ENCODE results near the gene STARD8.

DNA sequence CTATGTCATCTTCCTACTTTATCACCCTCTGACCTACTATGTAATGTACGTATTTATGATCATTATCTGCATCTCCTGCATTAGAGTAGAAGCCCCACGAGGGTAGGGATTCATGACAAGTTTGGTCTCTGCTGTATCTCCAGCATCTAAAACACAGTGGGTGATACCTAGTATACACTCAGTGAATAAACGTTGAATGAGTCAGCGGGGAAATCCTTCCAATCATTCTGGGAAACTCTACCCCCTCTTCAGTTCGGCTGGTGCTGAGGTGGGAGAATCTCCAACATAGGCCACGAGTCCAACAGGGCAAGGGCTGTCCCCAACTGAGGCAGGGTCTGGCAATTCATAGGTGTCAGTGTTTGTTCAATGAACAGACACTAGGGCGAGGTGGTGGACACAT is 106.9 kb downstream of the STARD8 start:
- TF ChIP-seq SUZ12 (IDR thresholded peaks at IDR 0.05; ENCODE audit: extremely low read depth, insufficient read depth, insufficient read length) (no peak), YY1 (IDR thresholded peaks at IDR 0.05; ENCODE audit: insufficient read depth, insufficient read length) (no peak)

Measured in NT2/D1 (cell line).